Skeletal muscle cell (primary cell): ENCODE data around the gene PACS2.
"Not testable (repeated sequence)": the region's sequence is repeated elsewhere in the genome, so short reads cannot be mapped to it uniquely, and the experiment has no call there.

Experiments used
- DNase-seq: peaks from one replicate; pipeline ENCODE4 v3.0.0-alpha.2; 2010; ENCODE audit warnings: low read depth
- H3K4me3 ChIP-seq: 2 replicates; pipeline ENCODE4 v1.5.1; 2011; ENCODE audit warnings: low read depth, mild to moderate bottlenecking, control low read depth, low read length, moderate library complexity

Gene PACS2

DNA sequence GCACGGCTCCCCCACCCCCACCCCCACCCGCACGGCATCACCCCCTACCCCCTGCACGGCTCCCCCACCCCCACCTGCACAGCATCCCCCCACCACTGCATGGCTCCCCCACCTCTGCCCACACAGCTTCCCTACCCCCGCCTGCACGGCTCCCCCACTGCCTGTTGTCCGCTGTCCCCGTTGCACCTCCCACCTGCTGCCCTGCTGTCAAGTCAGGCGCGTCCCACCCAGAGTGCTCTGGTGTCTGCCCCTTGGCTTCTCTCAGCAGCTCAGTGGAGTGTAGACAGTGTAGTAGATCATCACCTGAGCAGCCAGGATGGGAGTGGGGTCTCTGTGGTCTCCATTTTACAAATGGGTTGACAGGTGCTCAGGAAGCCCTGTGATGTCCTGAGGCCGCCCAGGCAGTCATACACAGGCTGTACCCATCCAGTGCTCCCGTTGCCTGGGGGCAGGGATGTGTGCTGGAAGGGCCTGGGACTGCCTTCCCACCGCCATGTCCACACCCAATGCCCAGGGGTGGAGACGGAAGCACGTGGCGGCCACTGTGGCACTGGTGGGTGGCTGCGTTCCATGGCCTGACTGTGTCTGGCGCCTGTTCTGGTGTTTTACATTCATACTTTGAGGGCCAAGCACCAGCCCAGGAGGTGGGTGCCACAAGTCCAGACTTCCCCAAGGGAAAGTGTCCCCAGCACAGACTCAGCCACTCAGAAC is 32.5 kb downstream of the PACS2 start:
- DNase-seq = no peak
- no peak overlapping the region for H3K4me3 ChIP-seq

DNA sequence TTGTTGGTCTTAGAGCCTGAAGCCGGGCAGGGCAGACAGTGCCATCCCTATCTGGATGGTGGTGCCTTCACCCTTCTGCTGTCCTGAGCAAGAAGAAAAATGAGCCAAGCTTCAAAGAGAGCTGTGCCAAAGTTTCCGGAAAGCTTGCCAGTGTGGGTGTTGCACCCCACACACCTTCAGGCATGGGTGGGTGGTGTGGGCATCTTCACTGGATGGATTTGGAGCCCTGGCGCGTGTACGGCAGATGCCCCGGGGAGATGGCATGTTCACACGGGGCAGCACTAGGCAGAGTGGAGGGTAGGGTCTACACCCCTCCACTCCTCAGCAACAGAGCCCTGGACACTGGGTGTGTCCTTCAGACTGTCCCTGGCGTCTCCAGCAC is 33.0 kb downstream of the PACS2 start:
- H3K4me3 ChIP-seq = no peak overlapping the region

DNA sequence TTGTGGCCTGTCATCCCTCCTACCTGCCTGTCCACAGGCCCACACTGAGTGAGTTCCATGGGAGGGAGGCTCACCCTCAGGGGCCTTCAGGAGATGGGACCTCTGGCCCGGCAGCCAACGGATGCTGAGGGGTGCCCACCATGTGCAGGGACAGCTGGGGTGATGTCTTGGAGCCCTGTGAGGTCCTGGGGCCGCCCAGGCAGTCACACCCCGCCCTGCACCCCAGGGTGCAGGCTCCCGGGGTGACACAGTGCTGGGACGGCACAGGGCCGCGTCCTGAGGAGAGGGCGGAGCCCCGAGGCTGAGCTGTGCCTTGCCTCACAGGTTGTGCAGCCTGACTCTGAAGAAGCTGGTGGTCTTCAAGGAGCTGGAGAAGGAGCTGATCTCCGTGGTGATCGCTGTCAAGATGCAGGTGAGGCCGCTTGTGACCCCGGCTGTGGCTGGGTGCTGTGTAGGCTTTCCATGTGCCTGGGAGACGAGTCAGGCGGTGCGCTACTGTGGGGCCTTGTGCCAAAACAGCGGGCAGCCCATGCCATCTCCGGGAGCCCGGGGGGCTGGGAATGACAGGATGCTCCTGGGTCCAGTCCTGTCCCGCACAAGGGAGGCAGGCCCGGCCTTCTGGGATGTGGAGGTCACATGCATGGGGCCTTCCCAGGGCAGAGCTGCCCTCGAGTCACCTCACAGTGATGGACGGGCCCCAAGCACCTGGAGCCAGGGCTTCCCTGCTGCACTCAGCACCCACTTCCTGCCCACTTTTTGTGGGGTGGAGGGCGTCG is 33.8 kb downstream of the PACS2 start:
- DNase-seq = no peak
- no peak overlapping the region for H3K4me3 ChIP-seq

More for the DNA sequence above, 33.0 kb downstream of the PACS2 start:
- DNase-seq = no peak

DNA sequence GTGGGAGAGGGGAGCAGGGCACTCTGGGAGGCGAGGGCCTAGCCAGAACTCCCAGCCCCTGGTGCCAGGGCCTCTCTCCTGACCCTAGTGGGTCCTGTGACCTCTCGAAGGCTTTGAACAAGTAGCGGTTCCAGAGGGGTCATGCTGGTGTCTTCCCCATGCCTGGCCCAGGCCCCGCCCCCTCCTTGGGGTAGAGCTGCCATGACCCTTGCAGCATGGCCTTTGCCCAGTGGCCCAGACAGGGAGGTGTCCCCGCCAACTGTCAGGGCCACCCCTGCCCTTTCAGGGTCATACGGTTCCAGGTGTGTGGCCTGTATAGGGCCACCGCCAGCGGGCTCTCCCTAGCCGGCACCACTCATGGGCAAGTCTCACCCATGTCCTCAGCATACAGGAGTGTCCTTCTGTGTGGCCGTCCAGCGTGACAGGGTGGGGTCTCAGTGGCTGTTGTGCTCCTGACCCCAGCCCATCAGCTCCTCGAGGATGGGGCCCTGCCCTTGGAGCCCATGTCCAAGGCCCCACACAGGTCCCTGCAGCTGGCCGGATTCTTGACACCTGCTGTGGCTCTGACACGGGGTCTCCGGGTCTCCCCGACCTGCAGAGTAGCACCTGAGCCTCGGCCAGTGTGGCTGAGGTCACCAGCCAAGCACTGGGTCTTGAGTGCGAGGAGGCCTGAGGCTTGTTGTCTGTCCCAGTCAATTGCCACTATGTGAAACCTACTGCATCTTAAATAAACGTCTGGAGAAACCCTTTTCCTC is 34.6 kb downstream of the PACS2 start:
- DNase-seq = no peak
- no peak overlapping the region for H3K4me3 ChIP-seq

DNA sequence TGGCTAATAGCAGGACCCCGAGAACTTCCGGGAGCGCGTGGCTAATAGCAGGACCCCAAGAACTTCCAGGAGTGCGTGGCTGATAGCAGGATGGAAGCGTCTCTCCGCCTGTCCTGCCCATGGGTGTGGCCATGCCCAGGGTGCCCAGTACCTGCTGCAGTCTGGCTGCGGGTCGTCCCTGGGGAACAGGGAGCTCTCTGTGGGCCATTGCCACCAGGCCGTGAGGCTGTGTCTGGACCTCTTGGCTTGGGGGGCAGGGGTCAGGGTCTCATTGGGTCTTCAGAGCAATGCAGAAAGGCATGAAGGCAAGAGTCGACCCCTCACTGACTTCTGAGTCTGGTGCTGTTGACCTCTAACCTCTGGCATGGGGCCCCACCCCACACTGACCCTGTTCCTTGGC is 35.4 kb downstream of the PACS2 start:
- H3K4me3 ChIP-seq = no peak overlapping the region
- DNase-seq = no peak

DNA sequence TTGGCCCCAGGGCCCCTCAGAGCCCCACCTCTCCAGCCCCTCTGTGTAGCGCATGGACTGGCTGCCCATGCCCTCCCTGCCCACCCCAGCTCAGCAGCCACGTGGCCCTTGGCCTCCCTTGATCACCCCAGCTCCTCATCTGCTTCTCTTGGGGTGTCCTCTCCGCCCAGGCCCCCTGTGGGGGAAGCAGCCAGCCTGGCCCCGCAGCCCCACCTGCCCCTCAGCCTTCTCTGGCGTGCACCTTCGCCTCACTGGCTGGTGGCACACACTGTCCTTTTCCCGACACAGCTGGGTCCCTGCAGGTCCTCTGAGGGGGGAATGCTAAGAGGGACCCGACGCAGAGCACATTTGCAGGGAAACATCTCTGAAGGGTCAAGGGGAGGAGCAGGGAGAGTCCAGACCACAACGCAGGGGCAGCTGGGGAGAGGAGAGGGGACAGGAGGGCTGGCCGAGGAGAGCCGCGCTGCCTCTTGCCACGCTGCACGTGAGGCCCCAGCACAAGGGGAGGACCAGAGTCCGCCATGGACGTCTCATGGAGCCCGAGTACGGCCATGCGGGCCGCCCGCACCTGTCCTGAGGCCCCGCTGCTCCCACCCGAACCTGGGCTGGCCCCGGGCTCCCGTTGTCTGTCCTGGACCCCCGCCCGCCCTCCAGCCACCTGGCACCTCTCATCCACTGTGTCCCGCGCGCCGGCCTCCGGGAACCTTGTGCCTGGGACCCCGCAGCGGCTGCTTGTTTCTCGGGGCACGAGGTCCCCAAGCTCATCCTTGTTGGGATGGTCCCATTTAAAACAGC is 36.1 kb downstream of the PACS2 start:
- no peak overlapping the region for H3K4me3 ChIP-seq
- DNase-seq = no peak

DNA sequence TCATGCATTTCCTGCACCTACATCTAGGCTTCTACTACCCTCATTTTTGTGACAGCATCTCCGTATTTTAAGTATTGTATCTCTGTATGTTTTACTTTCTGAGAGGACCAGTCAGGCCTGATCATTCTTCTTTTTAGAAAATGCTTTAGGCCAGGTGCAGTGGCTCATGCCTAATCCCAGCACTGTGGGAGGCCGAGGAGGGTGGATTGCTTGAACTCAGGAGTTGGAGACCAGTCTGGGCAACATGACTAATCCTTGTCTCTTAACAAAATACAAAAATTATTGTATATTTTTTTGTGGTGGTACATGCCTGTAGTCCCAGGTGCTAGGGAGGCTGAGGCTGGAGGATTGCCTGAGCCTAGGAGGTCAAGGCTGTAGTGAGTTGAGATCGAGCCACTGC is 36.9 kb downstream of the PACS2 start:
- no peak overlapping the region for H3K4me3 ChIP-seq
- DNase-seq = no peak

DNA sequence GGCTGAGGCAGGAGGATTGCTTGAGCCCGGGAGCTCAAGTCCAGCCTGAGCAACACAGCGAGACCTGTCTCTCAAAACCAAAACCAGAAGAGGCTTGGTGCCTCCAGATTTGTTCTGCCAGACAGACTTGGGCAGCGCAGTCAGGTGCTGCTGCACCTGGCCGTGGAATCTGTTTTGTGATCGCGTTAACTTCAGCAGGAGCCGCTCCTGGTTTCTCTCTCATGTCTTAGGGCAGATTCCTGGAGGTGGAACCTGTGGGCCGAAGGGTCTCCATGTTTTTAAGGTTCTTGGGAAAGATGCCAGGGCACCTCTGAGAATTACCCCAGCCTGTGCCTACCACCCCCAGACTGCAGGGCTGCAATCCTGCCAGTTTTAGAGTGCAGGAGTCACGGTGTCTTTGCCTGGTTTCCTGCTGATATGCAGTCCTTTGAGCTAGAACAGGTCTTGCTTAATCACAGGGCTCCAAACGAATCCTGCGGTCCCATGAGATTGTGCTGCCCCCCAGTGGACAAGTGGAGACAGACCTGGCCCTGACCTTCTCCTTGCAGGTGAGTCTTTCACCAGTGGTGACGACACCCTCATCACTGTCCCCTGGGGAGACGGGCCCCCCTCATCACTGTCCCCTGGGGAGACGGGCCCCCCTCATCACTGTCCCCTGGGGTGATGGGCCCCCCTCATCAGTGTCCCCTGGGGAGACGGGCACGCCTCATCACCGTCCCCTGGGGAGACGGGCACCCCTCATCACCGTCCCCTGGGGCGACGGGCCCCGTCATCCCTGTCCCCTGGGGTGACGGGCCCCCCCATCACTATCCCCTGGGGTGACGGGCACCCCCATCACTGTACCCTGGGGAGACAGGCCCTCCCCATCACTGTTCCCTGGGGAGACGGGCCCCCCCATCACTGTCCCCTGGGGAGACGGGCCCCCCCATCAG is 37.6 kb downstream of the PACS2 start:
- H3K4me3 ChIP-seq = no peak overlapping the region
- peak; percentile 56 for DNase-seq

DNA sequence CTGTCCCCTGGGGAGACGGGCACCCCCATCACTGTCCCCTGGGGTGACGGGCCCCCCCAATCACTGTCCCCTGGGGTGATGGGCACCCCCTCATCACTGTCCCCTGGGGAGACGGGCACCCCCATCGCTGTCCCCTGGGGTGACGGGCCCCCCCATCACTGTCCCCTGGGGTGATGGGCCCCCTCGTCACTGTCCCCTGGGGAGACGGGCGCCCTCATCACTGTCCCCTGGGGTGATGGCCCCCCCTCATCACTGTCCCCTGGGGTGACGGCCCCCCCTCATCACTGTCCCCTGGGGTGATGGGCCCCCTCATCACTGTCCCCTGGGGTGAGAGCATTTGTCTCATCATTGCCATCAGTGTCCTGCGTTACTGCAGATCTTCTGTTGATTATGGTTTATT is 38.6 kb downstream of the PACS2 start:
- H3K4me3 ChIP-seq = no peak overlapping the region
- DNase-seq = no peak

DNA sequence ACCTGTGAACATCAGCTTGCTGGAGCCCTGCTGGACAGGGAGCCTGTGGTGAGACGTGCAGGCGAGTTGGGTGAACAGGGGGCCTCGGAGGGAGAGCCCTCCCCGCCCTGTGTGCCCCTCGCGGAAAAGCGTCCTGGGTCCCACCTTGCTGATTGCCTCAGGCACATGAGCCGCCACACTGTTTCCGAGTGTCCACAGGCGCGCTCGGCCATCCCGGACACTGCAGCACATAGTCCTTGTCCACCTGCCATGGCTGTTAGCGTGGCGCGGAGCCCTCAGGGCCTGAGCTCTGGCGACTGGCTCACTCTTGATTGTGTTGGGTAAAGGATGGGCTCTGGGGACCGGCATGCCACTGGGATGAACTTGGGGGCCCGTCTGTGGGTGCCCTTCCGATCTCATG is 40.0 kb downstream of the PACS2 start:
- H3K4me3 ChIP-seq = no peak overlapping the region
- no peak for DNase-seq

DNA sequence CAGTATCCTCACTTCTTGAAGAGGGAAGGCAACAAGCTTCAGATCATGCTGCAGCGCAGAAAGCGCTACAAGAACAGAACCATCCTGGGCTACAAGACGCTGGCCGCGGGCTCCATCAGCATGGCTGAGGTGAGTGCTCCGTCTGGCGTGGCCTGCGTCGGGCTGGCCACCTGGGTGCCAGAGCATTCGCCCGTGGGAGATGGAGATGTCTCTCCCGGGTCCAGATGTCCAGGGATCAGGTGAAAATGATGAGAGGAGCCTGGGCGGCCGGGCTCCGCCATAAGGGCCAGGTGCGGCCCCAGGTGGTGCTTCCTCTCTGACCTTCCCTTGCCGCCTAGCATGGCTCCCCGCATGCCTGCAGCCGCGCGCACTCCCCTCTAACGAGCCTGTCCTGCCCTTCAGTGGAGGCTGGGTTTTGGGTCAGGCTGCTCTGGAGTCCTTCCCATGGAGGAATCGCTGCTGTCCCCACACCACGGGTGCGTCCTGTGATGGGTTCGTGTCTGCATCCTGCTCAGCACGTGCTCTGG is 40.6 kb downstream of the PACS2 start:
- DNase-seq = no peak
- no peak overlapping the region for H3K4me3 ChIP-seq

DNA sequence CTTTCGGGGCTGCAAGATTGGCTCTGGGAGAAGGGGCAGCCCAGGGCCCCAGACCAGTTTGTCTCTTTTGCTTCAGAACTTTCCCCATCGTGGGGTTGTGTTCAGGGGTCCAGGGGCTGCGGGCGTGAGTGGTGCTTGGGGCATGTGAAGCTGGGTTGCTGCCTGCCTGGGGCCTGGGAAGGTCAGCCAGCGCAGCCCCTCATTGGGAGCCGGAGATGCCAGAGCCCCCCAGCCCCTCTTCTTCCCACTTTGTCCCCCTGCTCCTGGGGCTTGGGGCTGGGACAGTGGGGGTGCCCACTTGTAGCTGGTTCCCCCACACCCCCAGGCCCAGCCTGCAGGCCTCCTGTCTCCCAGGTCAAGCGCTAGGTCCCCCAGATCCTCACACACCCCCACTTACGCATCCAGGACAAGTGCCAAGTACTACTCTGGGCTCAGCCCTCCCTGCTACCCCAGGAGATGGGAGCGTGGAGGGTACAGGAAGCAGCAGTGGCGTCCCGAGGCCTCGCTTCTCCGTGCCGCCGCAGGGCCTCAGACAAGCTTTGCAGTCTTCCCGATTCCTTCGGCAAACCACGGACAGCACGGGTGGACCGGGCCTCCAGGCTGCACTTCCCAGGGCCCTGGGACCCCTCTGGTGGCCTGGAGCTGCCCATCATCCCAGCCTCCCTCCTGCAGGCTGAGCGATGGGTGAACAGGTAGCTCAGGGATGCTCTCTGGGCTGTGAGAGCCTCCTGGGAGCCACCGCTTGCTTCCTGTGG is 41.5 kb downstream of the PACS2 start:
- DNase-seq = no peak
- H3K4me3 ChIP-seq = no peak overlapping the region

DNA sequence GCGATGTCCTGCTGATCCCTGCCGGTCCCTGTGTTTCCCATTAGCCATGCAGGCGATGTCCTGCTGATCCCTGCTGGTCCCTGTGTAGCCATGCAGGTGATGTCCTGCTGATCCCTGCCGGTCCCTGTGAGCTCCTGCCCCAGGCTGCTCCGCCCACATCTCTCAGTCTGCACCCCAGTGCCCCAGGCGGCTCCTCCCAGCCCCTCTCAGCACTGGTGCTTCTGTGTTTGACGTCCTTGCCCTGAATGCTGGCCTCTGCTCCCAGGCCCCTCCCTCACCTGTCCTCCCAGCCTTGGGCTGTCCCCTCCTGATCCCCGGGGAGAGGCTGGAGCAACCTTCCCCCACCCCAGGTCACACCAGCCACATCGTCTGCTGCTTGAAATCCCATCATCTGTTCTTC is 42.4 kb downstream of the PACS2 start:
- no peak overlapping the region for H3K4me3 ChIP-seq
- DNase-seq = no peak

DNA sequence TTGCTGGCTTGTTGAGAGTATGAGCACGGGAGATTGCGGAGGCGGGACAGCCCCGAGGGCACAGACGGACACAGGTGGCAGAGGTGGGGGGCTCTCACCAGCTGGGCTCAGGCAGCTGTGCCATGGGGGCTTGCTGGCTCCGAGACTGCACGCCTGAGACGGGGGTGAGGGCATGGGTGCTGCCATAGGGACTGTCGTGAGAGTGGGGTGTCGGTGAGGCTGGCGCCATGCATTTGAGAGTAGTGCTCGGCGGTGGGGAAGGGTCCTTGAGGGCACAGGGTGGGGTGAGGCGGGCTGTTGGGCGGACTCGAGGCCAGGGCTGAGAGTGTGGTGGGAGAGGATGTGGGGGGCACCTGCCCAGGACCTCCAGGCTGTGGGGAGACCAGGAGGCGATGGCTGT is 43.1 kb downstream of the PACS2 start:
- no peak for DNase-seq
- H3K4me3 ChIP-seq = no peak overlapping the region

DNA sequence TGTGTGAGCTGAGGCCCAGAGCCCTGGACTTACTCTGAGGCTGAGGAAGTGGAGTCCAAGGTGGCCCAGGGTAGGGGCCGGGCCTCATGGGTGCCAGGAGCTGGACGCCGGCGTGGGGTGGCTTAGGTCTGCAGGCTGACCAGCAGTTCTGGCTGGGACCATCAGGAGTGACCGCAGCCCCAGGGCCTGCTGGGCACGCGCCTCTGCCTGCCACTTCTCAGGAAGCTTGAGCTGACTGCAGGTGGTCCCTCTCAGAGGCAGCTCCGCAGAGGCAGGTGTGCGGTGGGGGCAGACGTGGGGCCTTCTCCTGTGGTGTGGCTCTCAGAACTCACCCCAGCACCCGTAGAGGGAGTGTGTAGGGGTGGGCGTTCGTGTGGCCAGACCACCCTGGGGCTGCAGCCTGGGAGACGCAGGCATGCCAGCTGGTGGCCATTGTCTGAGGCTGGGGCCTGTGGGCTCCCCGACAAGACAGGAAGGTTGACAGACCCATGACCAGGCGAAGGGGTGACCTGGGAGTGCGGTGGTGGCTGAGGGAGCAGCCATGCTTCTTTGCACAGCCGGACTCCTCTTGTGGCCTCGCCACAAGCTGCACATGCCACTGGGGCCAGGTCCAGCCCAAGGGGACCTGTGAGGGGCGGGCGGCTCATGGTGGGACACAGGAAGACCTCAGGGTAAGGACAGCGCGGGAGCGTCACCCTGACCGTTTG is 43.7 kb downstream of the PACS2 start:
- no peak overlapping the region for H3K4me3 ChIP-seq
- DNase-seq = no peak

DNA sequence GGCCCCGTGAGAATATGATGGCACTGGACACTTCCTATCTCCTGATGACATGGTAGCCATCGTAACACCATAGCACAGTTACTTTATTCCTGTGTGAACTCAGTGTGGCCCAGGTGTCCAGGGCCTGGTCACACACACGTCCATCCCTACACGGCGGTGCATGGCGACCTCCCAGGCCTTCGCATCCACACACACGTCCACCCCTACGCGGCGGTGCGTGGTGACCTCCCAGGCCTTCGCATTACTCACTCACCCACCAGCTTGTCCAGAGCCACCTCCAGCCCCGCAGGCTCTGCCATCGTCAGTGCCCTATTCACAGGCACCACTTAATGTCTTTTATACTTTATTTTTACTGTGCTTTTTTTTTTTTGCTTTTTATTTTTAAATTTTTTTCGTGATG is 44.4 kb downstream of the PACS2 start:
- no peak for DNase-seq
- no peak overlapping the region for H3K4me3 ChIP-seq

DNA sequence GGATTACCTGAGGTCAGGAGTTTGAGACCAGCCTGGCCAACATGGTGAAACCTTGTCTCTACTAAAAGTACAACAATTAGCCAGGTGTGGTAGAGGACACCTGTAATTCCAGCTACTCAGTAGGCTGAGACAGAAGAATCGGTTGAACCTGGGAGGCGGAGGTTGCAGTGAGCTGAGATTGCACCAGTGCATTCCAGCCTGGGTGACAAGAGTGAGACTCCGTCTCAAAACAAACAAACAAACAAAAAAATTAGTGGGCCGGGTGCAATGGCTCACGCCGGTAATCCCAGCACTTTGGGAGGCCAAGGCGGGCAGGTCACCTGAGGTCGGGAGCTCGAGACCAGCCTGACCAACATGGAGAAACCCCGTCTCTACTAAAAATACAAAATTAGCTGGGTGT is 46.9 kb downstream of the PACS2 start:
- not testable (repeated sequence) for H3K4me3 ChIP-seq, DNase-seq
